ENCODE data around the gene PER2. TPM values are rescaled to one million over a fixed set of nuclear protein-coding genes. Genes with fewer than 3 reads are reported as not detected.

PER2 gene
- total and polyA plus RNA-seq, 9 of the 15 experiments (the other 6 are each of a cell fraction or from before 2014, with no cell fraction given), result 1.1 to 10.3 (median 2.9) TPM

DNA sequence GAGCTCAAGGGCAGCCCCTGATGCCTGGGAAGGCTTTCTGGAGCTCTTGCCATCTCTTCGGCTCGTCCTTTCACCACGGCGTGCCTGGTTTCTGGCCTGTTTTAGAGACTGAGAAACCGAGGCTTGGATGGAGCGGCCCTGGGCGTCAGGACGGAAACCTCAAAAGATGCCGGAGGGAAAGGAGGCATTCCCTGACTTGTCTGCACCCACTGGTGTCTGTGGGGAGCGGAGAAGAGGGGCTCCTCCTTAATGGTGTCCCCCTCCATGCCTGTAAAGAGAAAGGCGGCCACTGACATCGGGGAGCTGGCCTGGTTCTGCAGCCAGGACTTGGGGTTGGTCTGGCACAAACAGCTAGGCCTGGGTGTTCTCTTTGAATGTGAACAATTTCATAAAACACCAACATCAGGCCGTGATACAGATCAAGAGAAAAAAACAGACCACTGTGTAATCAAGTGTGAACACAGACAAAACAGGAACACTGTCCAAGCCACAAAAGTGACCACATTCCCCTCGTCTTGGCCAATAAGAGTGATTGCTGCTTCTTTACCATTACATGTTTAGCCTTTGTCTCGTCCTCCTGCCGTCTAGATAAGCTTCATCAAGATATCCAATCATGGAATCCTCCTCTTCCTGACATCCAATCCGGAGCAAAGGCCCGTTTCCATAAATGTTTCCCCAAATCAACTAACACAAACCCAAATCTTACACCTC is 84.3 kb downstream of the PER2 start (continued):
- TF ChIP-seq, protein P1, sequence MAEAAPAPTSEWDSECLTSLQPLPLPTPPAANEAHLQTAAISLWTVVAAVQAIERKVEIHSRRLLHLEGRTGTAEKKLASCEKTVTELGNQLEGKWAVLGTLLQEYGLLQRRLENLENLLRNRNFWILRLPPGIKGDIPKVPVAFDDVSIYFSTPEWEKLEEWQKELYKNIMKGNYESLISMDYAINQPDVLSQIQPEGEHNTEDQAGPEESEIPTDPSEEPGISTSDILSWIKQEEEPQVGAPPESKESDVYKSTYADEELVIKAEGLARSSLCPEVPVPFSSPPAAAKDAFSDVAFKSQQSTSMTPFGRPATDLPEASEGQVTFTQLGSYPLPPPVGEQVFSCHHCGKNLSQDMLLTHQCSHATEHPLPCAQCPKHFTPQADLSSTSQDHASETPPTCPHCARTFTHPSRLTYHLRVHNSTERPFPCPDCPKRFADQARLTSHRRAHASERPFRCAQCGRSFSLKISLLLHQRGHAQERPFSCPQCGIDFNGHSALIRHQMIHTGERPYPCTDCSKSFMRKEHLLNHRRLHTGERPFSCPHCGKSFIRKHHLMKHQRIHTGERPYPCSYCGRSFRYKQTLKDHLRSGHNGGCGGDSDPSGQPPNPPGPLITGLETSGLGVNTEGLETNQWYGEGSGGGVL (CRISPR knock-in tag; IDR thresholded peaks at IDR 0.05), result no peak
- TF ChIP-seq SP1 (CRISPR knock-in tag; IDR thresholded peaks at IDR 0.05) (no peak), ADNP (tag; IDR thresholded peaks at IDR 0.05) (no peak), SMAD1 (IDR thresholded peaks at IDR 0.05; ENCODE audit: low read depth, low read length, partially characterized antibody) (no peak), PHF20 (IDR thresholded peaks at IDR 0.05; ENCODE audit: partially characterized antibody) (no peak), ZNF41 (CRISPR knock-in tag; conservative IDR thresholded peaks at IDR 0.05) (no peak), ZNF316 (IDR thresholded peaks at IDR 0.05) (no peak), CREM (IDR thresholded peaks at IDR 0.05; ENCODE audit: low read depth) (0 out of 2 replicates have a peak, but pooled peaks have one; percentile 16), SMARCA4 (IDR thresholded peaks at IDR 0.05) (peak; percentile 70), POLR2G (IDR thresholded peaks at IDR 0.05; ENCODE audit: low read depth, low read length) (no peak), BRD4 (IDR thresholded peaks at IDR 0.05) (no peak), MAFG (tag; conservative IDR thresholded peaks at IDR 0.05) (no peak), TGIF2 (CRISPR knock-in tag; IDR thresholded peaks at IDR 0.05) (no peak), ZNF143 (CRISPR knock-in tag; IDR thresholded peaks at IDR 0.05) (no peak), PTBP1 (IDR thresholded peaks at IDR 0.05; ENCODE audit: low read depth, low read length) (no peak), PHB (CRISPR knock-in tag; IDR thresholded peaks at IDR 0.05) (no peak), FIP1L1 (IDR thresholded peaks at IDR 0.05; ENCODE audit: low read depth, low read length, poor library complexity, severe bottlenecking) (no peak), CBX5 (IDR thresholded peaks at IDR 0.05; ENCODE audit: borderline replicate concordance, low read depth) (no peak), ZNF174 (CRISPR knock-in tag; IDR thresholded peaks at IDR 0.05) (no peak), ZNF140 (CRISPR knock-in tag; IDR thresholded peaks at IDR 0.05) (no peak), LEF1 (IDR thresholded peaks at IDR 0.05) (peak; percentile 56; the same call in 1 of the 2 replicates), GATAD2B (IDR thresholded peaks at IDR 0.05; ENCODE audit: borderline replicate concordance) (no peak), GABPB1 (CRISPR knock-in tag; IDR thresholded peaks at IDR 0.05) (no peak), MECOM (CRISPR knock-in tag; IDR thresholded peaks at IDR 0.05) (no peak), RBM39 (optimal IDR thresholded peaks at IDR 0.05; ENCODE audit: low read depth, low read length) (no peak), ARNT (IDR thresholded peaks at IDR 0.05) (no peak)
- TF ChIP-seq, protein P2, sequence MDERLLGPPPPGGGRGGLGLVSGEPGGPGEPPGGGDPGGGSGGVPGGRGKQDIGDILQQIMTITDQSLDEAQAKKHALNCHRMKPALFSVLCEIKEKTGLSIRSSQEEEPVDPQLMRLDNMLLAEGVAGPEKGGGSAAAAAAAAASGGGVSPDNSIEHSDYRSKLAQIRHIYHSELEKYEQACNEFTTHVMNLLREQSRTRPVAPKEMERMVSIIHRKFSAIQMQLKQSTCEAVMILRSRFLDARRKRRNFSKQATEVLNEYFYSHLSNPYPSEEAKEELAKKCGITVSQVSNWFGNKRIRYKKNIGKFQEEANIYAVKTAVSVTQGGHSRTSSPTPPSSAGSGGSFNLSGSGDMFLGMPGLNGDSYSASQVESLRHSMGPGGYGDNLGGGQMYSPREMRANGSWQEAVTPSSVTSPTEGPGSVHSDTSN (CRISPR knock-in tag; IDR thresholded peaks at IDR 0.05; ENCODE audit: low read depth), result no peak
- TF ChIP-seq, protein P2 (tag; conservative IDR thresholded peaks at IDR 0.05; ENCODE audit: low read depth), result no peak

Data from K562 (cell line).